GM18867 (cell line): Measurements from ENCODE around the gene AMIGO3.

Source experiments
- ATAC-seq: cut with Tn5 transposase; IDR thresholded peaks from one replicate; pipeline ENCODE4 v1.9.1; 2021; ENCODE audit warnings: mild to moderate bottlenecking, moderate library complexity; ENCODE audit not compliant: unreplicated experiment

The AMIGO3 gene

GRCh38 chr3:49671291-49672288 is 47.9 kb downstream of the AMIGO3 start:
- no peak for ATAC-seq

DNA sequence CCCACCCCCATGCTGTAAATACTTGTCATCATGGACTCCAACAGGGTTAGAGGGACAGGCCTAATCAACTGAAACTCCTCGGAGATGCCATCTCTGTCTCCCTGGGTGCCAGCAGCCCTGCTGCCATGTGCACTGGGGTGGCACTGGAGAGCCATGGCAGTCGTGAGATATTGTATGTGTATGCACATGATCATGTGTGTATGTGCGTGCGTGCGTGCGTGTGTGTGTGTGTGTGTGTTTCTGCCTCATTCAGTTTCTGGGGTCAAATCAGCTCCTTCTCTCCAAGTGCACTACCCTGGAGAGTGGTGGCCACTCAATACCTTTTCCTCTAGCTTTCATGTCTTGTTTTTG is 48.6 kb downstream of the AMIGO3 start:
- no peak for ATAC-seq

GRCh38 chr3:49669352-49669751 is 50.1 kb downstream of the AMIGO3 start:
- no peak for ATAC-seq

DNA sequence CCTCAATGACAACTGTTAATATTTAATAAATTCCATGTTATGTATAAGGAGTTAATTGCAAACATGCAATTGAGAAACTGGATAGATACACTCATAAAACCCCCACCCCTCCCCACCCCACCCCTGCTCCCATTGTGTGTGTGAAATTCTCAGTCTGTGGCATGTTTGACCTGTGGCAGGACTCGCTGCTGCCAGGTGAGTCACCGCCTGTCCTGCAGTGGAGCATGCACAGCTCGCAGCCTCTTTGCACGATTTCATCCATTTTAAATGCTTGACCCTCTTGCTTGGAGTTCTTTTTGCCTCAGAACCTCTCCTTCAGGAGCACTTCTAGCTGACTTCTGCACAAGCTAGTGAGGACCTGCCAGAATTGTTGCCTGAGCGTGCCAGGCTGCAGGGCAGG is 50.6 kb downstream of the AMIGO3 start:
- no peak for ATAC-seq

DNA sequence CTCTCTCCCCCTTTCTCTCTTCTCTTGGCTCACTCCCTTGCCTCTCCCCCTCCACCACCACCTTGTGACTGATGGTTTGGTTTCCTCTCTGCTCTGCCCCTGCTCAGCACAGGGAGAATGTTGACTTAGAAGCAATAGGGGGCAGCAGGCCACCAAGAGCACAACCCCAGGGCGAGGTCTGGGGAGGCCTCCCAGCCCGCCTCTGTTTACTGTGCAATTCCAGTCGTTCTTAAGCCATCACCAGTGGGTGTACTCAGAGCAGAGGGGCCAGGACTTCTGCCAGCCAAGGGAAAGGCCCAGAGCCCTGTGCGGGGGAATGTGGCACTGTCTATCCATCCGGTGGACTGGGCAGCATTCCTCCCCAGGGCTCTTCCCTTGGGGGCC is 51.1 kb downstream of the AMIGO3 start:
- ATAC-seq = no peak

DNA sequence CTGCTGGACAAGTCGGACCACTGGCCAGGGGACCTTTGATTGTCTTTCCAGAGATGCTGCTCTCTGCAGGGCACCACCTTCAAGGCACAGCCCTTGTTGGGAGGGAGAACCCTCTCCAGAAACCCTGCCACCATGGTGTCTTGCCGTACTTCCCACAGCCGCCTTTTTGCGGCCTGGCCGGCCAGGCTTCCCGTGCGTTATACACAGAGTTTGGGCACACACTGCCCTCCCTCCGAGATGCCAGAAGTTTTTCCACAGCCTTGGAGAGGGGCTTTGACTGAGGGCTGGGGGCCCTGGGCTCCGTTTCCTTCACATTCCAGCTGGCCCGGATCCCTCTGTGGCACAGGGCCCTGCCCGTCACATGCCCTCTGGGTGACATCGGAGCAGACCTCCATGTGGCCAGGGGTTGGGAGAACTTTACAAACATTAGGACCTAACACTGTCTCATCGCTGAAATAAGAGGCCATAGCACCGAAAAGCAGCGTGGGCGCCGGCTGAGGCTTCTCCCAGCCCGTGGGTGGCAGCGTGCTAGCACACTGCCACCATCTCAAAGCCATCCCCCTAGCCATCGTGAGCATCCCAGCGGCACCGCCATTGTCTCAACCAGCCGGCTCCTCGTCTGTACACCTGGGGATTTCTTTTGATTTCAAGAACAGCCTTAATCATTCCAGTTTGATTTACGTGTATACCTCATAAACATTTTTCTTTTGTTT is 51.6 kb downstream of the AMIGO3 start:
- ATAC-seq = no peak
